Stimulated activated CD4-positive, alpha-beta T cell treated with anti-CD3 and anti-CD28 coated beads, Interleukin-15, amount 100 ng/mL, for 24 hours (primary cell): ENCODE data around the gene FAM163B.

Experiments
- DNase-seq: peaks from one replicate; pipeline ENCODE4 v3.0.0-alpha.2; 2020

FAM163B gene

GRCh38 chr9:133579601-133580418, 29.4 kb downstream of the FAM163B start:
- DNase-seq: no peak

DNA sequence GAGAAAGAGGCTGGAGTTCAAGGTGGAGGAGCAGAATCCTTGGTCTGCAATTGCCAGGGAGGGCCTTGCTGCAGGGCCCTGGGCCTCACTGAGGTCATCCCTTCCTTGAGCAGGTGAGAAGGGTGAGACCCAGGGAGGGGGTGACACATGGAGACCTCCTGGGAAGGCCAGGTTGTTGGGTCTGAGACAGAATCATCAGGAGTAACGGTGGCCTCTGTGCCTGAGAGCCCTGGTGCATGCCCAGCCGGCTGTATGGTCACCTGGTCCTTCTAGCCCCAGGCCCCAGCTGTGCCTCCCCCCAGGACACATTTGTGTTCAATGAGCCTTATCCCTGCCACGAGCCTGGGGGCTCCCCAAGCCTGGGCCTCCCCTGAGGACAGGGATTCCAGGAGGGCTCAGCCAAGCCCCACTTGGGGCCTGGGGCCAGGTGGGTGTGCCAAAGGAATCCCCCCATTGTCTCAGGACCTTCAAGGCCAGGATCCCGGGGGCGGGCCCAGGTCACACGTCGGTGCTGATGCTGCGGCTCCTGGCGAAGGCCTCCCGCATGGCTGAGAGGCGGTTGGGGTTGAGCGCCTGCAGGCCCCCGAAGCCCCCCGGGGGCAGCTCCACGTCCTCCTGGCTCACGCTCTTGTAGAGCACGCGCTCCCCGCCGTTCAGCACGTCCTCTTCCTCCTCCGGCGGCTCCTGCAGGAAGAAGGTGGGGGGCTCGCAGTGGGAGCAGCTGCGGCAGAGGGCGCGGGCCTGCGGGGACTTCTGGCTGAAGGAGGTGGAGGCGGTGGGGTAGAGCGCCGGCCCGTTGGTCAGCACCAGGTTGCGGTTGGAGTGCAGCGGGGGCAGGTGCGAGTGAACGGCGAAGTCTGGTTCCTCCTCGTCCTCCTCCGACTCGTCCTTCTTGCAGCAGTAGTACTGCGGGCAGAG, 30.4 kb downstream of the FAM163B start:
- DNase-seq: no peak

- DNase-seq: no peak
These were observed 31.5 kb downstream of the FAM163B start for GRCh38 chr9:133577737-133578112.

DNA sequence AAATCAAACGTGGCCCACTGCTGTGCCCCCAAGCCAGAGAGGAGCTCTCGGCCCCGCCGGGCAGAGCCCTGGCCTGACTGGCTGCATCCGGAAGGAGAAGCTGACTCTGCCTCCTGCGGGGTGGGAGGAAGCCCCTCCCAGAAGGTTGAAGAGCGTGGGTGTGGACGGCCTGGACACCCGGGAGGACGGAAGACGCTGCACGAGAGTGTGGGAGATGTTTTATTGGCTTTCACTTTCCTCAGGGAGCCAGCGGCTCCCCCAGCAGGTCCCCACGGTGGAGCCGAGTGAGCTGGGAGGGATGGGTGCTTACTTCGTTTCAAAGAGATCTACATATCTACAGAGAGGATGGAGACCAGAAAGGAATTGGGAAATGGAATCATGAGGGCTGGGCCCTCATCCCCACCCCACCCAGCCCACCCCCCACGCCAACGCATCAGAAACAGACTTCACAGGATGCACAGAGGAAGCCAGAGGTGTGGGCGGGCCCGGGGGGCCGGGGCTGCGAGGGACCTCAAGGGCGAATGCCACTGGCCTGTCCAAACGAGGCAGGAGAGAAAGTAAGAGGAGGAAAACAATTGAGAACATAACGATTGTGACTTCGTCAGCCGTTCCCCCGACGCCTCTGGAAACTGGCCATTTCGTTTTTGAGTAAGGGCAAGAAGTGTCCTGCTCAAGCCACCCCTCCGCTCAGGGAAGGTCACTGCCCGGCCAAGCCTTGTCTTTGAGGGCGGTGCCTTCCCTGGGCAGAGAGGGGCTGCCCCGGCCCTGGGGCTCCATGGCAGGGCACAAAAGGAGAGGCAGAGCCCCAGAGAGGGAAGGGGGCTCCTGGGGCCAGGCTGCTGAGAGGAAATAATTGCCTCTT, 32.1 kb downstream of the FAM163B start:
- no peak for DNase-seq

DNA sequence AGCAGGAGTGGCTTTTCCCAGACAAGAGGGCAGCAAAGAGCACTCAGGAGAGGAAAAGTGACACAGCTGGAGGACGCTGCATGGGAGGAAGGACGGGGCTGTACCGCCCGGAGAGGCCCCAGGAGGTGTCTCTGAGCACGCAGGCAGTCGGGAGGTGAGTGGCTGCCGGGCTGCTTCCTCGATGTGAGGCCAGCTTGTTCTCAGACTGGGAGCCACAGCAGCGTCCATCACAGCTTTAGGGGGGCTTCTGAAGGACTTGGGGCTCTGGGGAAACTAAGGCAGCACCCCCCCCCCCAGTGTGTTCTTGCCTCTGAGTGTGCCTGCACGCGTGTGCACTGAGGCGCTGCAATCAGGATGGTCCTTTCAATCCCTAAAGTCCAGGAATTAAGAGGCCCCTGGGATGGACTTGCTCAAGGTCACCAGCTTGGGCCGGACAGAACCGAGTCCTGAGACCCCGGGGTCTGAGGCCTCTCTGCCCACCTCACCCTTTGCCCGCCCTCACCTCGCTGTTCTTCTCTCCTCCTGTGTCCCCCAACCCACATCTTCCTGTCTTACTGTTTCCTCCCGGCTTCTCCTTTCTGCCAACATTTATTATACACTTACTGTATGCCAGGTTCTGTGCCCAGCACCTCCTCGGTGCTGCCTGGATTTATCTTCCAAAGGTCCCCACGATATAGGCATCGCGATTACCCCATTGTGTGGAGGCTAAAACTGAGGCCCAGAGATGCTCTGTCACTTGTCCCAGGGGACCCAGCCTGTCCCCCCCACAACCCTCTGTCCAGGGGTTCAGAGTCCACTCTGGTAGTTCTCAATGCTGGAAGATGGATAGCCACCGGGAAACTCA, 32.9 kb downstream of the FAM163B start:
- no peak for DNase-seq

GRCh38 chr9:133575186-133576030, 33.8 kb downstream of the FAM163B start:
- DNase-seq: no peak

- DNase-seq: no peak
These were observed 34.4 kb downstream of the FAM163B start for GRCh38 chr9:133574771-133575170.

DNA sequence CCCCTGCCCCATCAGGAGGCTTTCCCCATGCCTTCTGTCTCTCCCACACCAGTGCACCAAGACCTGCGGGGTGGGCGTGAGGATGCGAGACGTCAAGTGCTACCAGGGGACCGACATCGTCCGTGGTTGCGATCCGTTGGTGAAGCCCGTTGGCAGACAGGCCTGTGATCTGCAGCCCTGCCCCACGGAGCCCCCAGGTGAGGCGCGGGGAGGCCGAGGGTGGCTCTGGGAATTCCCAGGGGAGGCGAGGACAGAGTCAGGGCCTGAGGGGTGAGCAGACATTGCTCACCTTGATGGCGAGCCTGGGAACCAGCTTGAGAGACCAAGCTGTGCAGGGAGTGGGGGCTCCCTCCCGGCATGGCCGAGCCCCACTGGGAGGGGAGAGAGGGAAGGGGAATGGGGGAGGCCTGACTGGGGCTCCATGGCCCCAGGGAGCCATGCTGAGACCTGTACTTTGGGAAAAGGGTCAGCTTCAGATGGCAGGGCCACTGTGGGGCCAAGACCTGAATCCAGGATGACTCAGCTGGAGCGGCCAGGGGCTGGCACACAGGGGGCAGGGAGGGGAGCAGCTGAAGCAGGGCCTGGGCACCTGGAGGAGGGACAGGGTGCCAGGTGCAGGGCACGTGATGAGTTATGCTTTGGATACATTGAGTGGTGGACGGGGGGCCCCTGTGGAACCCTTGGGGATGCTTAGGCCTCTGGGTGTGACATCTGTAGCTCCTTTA, 35.2 kb downstream of the FAM163B start:
- DNase-seq: no peak

GRCh38 chr9:133572821-133573361, 36.3 kb downstream of the FAM163B start:
- no peak for DNase-seq

- no peak for DNase-seq
These were observed 37.1 kb downstream of the FAM163B start for GRCh38 chr9:133571896-133572595.

GRCh38 chr9:133571391-133571890, 37.7 kb downstream of the FAM163B start:
- no peak for DNase-seq

DNA sequence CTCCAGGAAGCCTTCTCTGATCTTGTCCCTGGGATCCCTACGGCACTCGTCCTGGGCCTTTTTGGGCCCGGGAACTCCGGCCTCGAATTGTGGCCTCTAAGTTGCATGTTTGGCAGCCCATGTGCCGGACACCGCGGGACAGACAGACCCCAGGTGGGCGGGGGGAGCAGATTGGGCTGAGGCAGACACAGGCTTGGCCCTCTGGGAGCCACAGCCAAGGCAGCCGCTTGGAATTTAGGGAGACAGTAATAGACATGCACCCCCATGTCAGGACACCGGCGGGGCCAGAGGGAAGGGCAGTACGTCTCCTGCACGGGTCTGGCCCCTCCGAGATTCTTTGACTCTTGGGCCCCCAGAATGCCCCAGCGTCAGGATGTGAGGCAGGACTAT, 38.5 kb downstream of the FAM163B start:
- DNase-seq: no peak

GRCh38 chr9:133569891-133570690, 39.1 kb downstream of the FAM163B start:
- DNase-seq: no peak

GRCh38 chr9:133569121-133569785, 39.9 kb downstream of the FAM163B start:
- no peak for DNase-seq

DNA sequence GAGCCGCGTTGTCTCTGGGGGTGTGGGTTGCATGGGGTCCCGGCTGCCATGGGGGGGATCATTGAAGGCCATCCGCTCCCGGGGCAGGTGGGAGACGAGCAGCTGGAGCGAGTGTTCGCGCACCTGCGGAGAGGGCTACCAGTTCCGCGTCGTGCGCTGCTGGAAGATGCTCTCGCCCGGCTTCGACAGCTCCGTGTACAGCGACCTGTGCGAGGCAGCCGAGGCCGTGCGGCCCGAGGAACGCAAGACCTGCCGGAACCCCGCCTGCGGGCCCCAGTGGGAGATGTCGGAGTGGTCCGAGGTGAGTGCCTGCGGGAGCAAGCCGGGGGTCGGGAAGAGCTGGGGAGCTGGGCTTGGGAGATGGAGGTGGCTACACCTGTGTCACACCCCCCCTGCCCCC, 41.0 kb downstream of the FAM163B start:
- no peak for DNase-seq

DNA sequence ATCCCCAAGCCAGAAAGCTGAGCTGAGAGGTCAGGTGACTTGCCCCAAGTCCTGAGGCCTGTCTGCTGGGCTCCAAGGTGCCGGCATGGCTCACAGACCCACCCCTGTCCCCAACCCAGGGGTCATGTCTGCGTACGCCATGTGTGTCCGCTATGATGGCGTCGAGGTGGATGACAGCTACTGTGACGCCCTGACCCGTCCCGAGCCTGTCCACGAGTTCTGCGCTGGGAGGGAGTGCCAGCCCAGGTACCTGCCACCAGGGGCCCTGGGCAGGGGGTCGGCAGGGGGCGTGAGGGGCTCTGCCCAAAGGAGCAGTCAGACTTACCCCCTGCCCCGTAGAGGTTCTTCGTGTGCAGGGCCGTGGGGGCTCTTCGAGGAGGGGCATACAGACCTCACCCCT, 42.4 kb downstream of the FAM163B start:
- no peak for DNase-seq

GRCh38 chr9:133566382-133566781, 42.8 kb downstream of the FAM163B start:
- no peak for DNase-seq
